ENCODE data around the gene KIAA0753.
A peak's percentile ranks its signal among the peaks of the same experiment; 100 is the strongest.

Gene KIAA0753

GRCh38 chr17:6556121-6557039 is 84.1 kb downstream of the KIAA0753 start, which contains the start of gene PITPNM3:
TSS of gene PITPNM3 (minus strand) at chr17:6556555. CDS start at chr17:6556406, 149 bp downstream.
- Histone ChIP-seq H3K36me3 (replicated peaks; ENCODE audit: insufficient read depth, low read length) (no peaks in the 10 kb centered on the region), H2AFZ (ENCODE audit: low read length) (no peak within 1 kb of the TSS), H3K27me3 (replicated peaks; ENCODE audit: insufficient read depth, low read length) (peaks cover 51% of the 10 kb centered on the region), H3K9me2 (replicated peaks; ENCODE audit: insufficient read depth, low read length) (no peaks in the 10 kb centered on the region), H3K4me1 (ENCODE audit: low read length) (no peaks in the 10 kb centered on the region), H3K79me2 (ENCODE audit: low read length) (no peaks in the 10 kb centered on the region), H4K20me1 (ENCODE audit: insufficient read depth, low read length) (no peaks in the 10 kb centered on the region), H3K4me3 (ENCODE audit: low read length) (no peak within 1 kb of the TSS), H3K27ac (ENCODE audit: low read length) (no peak within 1 kb of the TSS), H3K9me3 (replicated peaks; ENCODE audit: insufficient read depth, low read length) (no peaks in the 10 kb centered on the region), H3F3A (ENCODE audit: insufficient read depth, low read length) (no peaks in the 10 kb centered on the region), H3K4me2 (ENCODE audit: low read depth, low read length) (peak within 1 kb of the TSS; percentile 9; the same call in 1 of the 2 replicates), H3K9ac (ENCODE audit: low read length) (no peak within 1 kb of the TSS)
- no peak for DNase-seq
- TF ChIP-seq EZH2 (optimal IDR thresholded peaks at IDR 0.05; ENCODE audit: low read depth, low read length): no peak
- no peak for TF ChIP-seq CTCF (IDR thresholded peaks at IDR 0.05; ENCODE audit: low read length)
- no peak for TF ChIP-seq EZH2phosphoT487 (IDR thresholded peaks at IDR 0.05; ENCODE audit: low read length)

- no peaks in the 10 kb centered on the region for H4K20me1 ChIP-seq (ENCODE audit: insufficient read depth, low read length)
- H3K4me1 ChIP-seq (ENCODE audit: low read length): no peaks in the 10 kb centered on the region
- TF ChIP-seq CTCF (IDR thresholded peaks at IDR 0.05; ENCODE audit: low read length) (no peak), EZH2 (optimal IDR thresholded peaks at IDR 0.05; ENCODE audit: low read depth, low read length) (peak; percentile 91), EZH2phosphoT487 (IDR thresholded peaks at IDR 0.05; ENCODE audit: low read length) (0 out of 2 replicates have a peak, but pooled peaks have one; percentile 49)
- H3K27me3 ChIP-seq (replicated peaks; ENCODE audit: insufficient read depth, low read length): peaks cover 51% of the 10 kb centered on the region
- H3K4me2 ChIP-seq (ENCODE audit: low read depth, low read length): peak overlapping the region; percentile 9; the same call in 1 of the 2 replicates
- no peak overlapping the region for H3K4me3 ChIP-seq (ENCODE audit: low read length)
- H3F3A ChIP-seq (ENCODE audit: insufficient read depth, low read length): no peaks in the 10 kb centered on the region
- no peaks in the 10 kb centered on the region for H3K9me3 ChIP-seq (replicated peaks; ENCODE audit: insufficient read depth, low read length)
- H3K9ac ChIP-seq (ENCODE audit: low read length): no peak overlapping the region
- H3K36me3 ChIP-seq (replicated peaks; ENCODE audit: insufficient read depth, low read length): no peaks in the 10 kb centered on the region
- no peaks in the 10 kb centered on the region for H3K79me2 ChIP-seq (ENCODE audit: low read length)
- no peak for DNase-seq
- H3K27ac ChIP-seq (ENCODE audit: low read length): no peak overlapping the region
- no peaks in the 10 kb centered on the region for H3K9me2 ChIP-seq (replicated peaks; ENCODE audit: insufficient read depth, low read length)
- no peak overlapping the region for H2AFZ ChIP-seq (ENCODE audit: low read length)
These were observed 85.0 kb downstream of the KIAA0753 start for GRCh38 chr17:6555331-6556120.

- Histone ChIP-seq H3K27me3 (replicated peaks; ENCODE audit: insufficient read depth, low read length) (peaks cover 51% of the 10 kb centered on the region), H4K20me1 (ENCODE audit: insufficient read depth, low read length) (no peaks in the 10 kb centered on the region), H3K9me2 (replicated peaks; ENCODE audit: insufficient read depth, low read length) (no peaks in the 10 kb centered on the region), H3K4me3 (ENCODE audit: low read length) (no peak overlapping the region), H3K79me2 (ENCODE audit: low read length) (no peaks in the 10 kb centered on the region), H3K9ac (ENCODE audit: low read length) (no peak overlapping the region), H3K4me1 (ENCODE audit: low read length) (no peaks in the 10 kb centered on the region), H2AFZ (ENCODE audit: low read length) (no peak overlapping the region), H3K36me3 (replicated peaks; ENCODE audit: insufficient read depth, low read length) (no peaks in the 10 kb centered on the region), H3K27ac (ENCODE audit: low read length) (no peak overlapping the region), H3F3A (ENCODE audit: insufficient read depth, low read length) (no peaks in the 10 kb centered on the region), H3K4me2 (ENCODE audit: low read depth, low read length) (no peak overlapping the region), H3K9me3 (replicated peaks; ENCODE audit: insufficient read depth, low read length) (no peaks in the 10 kb centered on the region)
- no peak for DNase-seq
- TF ChIP-seq EZH2phosphoT487 (IDR thresholded peaks at IDR 0.05; ENCODE audit: low read length): no peak
- no peak for TF ChIP-seq CTCF (IDR thresholded peaks at IDR 0.05; ENCODE audit: low read length)
- no peak for TF ChIP-seq EZH2 (optimal IDR thresholded peaks at IDR 0.05; ENCODE audit: low read depth, low read length)
These were observed 85.6 kb downstream of the KIAA0753 start for GRCh38 chr17:6554871-6555330.

Data from MM.1S (cell line).